ENCODE results near the gene TSHZ1.

TSHZ1 gene

DNA sequence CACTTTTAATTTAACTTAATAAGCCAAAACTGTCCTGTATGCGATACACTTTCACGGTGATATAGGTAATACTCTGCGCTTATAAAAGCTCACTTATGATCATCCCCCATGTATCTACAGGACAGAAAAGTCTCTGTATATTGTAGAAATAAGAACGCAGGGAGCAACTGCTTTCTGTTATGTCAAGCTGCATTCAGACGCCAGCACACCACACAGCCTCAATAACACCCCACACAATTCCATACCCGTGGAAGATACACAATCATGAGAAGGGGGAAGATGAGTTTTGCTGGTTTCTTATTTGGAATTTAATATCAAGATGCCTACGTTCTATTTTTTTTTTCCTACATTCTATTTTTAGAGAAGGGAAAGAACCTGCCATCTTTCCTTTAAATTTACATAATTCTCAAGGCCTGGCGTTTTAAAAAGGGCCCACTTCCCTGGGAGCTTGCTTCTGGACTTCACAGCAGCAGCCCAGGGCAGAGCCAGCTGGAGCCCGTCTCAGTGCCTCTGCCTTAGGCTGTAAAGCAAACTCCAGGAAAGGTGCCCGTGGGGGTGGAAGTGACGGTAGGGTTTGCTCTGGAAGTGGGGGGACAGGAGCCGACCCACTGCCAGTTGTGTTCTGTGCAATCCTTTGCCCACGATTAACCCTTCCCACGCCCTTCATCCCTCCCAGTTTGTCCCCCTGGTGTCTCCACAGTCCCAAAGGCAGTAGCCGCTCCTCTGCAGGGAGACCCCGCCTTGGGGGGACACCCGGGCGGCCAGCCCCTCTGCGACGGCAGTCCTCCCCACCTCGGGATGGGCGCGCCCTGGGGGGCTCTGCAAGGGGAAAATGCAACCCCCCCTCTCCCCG is 7.0 kb upstream of the TSHZ1 start:
- H3K27me3 ChIP-seq (replicated peaks in 2 of 5; ENCODE audit: control insufficient read depth in 4 of 5, insufficient read depth in 5 of 5, low read length in 4 of 5) = peaks cover 0 to 42% (median 10%) of the 10 kb centered on the region in 5 experiments
- H3K36me3 ChIP-seq (ENCODE audit: control insufficient read depth in 4 of 4, insufficient read depth in 4 of 4, low read length in 3 of 4) = peaks cover 0 to 24% (median 7%) of the 10 kb centered on the region in 4 experiments
- POLR2A ChIA-PET = no interaction called here
- DNase-seq = no peak
- no peaks in the 10 kb centered on the region for H3K9me3 ChIP-seq (ENCODE audit: control extremely low read depth in 1 of 5, control insufficient read depth in 4 of 5, insufficient read depth in 2 of 5, low read depth in 1 of 5, low read length in 4 of 5)
- H3K4me1 ChIP-seq (ENCODE audit: control extremely low read depth in 1 of 4, control insufficient read depth in 4 of 4, insufficient read depth in 4 of 4, low read length in 3 of 4) = peaks cover 11 to 51% (median 39%) of the 10 kb centered on the region in 4 experiments
- H3K4me3 ChIP-seq (ENCODE audit: control insufficient read depth in 1 of 7, extremely low read depth in 1 of 7, insufficient read depth in 4 of 7, low read depth in 2 of 7, low read length in 6 of 7) = peak overlapping the region in 2 of 7 experiments; percentile 60 to 70
- H3K27ac ChIP-seq (ENCODE audit: insufficient read depth in 1 of 2, low read depth in 1 of 2, low read length in 2 of 2, poor library complexity in 1 of 2, severe bottlenecking in 2 of 2) = no peak overlapping the region
- WGBS (ENCODE audit: insufficient coverage) = 68% methylated on average over 8 of the region's 24 CpGs
- CTCF ChIA-PET = no interaction called here

GRCh38 chr18:75204269-75204731 is 6.3 kb upstream of the TSHZ1 start:
- peak in 2 of 3 donors; percentile 29 to 44 for DNase-seq
- CTCF ChIA-PET = no interaction called here
- Histone ChIP-seq H3K27me3 (replicated peaks in 2 of 5; ENCODE audit: control insufficient read depth in 4 of 5, insufficient read depth in 5 of 5, low read length in 4 of 5) (peaks cover 0 to 42% (median 10%) of the 10 kb centered on the region in 5 experiments), H3K9me3 (ENCODE audit: control extremely low read depth in 1 of 5, control insufficient read depth in 4 of 5, insufficient read depth in 2 of 5, low read depth in 1 of 5, low read length in 4 of 5) (no peaks in the 10 kb centered on the region), H3K27ac (ENCODE audit: insufficient read depth in 1 of 2, low read depth in 1 of 2, low read length in 2 of 2, poor library complexity in 1 of 2, severe bottlenecking in 2 of 2) (no peak overlapping the region), H3K4me1 (ENCODE audit: control extremely low read depth in 1 of 4, control insufficient read depth in 4 of 4, insufficient read depth in 4 of 4, low read length in 3 of 4) (peaks cover 11 to 51% (median 39%) of the 10 kb centered on the region in 4 experiments), H3K4me3 (ENCODE audit: control insufficient read depth in 1 of 7, extremely low read depth in 1 of 7, insufficient read depth in 4 of 7, low read depth in 2 of 7, low read length in 6 of 7) (peak overlapping the region in 5 of 7 experiments; percentile 15 to 70 (median 60)), H3K36me3 (ENCODE audit: control insufficient read depth in 4 of 4, insufficient read depth in 4 of 4, low read length in 3 of 4) (peaks cover 0 to 24% (median 7%) of the 10 kb centered on the region in 4 experiments)
- 10% methylated on average over 21 of the region's 35 CpGs for WGBS (ENCODE audit: insufficient coverage)
- POLR2A ChIA-PET = no interaction called here

DNA sequence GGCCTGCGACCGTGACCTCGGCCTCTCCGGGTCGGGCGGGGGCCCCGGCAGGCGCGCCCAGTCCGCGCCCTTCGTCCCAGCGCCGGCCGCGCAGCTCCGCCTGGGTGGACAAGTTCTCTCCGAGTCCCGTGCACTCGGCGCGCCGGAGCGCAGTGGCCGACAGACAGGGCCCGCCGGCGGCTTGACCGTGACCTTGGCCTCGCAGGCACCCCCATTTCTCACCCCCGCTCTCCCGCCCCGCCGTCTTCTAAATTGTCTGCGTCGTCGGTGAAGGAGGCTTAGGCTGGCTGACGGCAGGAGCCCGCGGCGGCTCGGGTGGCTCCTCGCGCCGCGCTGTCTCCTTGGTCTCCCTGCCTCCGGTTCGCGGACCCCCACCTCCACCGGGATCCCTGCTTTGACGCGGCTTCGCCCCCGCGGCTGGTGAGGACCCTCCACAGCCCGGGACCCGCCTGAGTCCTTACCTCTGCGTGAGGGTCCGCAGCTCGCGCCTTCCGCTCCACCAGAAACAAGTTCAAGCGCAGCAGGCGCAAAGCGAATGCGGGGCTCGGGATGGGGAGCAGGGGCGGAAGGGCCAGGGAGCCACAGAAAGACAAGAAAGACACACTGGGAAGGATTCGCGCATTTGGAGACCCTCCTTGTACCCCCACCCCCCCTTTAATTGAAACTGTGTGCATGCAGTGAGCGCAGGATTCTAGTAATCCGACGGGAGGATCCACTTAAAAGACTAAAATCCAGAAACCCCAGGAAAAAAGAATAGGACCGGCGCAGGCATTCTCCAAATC is 5.7 kb upstream of the TSHZ1 start:
- 6% methylated on average over 62 of the region's 75 CpGs for WGBS (ENCODE audit: insufficient coverage)
- Histone ChIP-seq H3K36me3 (ENCODE audit: control insufficient read depth in 4 of 4, insufficient read depth in 4 of 4, low read length in 3 of 4) (peaks cover 0 to 21% (median 7%) of the 10 kb centered on the region in 4 experiments), H3K27me3 (replicated peaks in 2 of 5; ENCODE audit: control insufficient read depth in 4 of 5, insufficient read depth in 5 of 5, low read length in 4 of 5) (peaks cover 0 to 42% (median 10%) of the 10 kb centered on the region in 5 experiments), H3K4me3 (ENCODE audit: control insufficient read depth in 1 of 7, extremely low read depth in 1 of 7, insufficient read depth in 4 of 7, low read depth in 2 of 7, low read length in 6 of 7) (peak overlapping the region in 6 of 7 experiments; percentile 15 to 70 (median 56)), H3K4me1 (ENCODE audit: control extremely low read depth in 1 of 4, control insufficient read depth in 4 of 4, insufficient read depth in 4 of 4, low read length in 3 of 4) (peaks cover 11 to 53% (median 41%) of the 10 kb centered on the region in 4 experiments), H3K27ac (ENCODE audit: insufficient read depth in 1 of 2, low read depth in 1 of 2, low read length in 2 of 2, poor library complexity in 1 of 2, severe bottlenecking in 2 of 2) (no peak overlapping the region), H3K9me3 (ENCODE audit: control extremely low read depth in 1 of 5, control insufficient read depth in 4 of 5, insufficient read depth in 2 of 5, low read depth in 1 of 5, low read length in 4 of 5) (no peaks in the 10 kb centered on the region)
- peak in 1 of 3 donors; percentile 39 for DNase-seq
- CTCF ChIA-PET = no interaction called here
- POLR2A ChIA-PET = no interaction called here

GRCh38 chr18:75205514-75206132 is 5.0 kb upstream of the TSHZ1 start:
- Histone ChIP-seq H3K4me1 (ENCODE audit: control extremely low read depth in 1 of 4, control insufficient read depth in 4 of 4, insufficient read depth in 4 of 4, low read length in 3 of 4) (peaks cover 13 to 52% (median 40%) of the 10 kb centered on the region in 4 experiments), H3K9me3 (ENCODE audit: control extremely low read depth in 1 of 5, control insufficient read depth in 4 of 5, insufficient read depth in 2 of 5, low read depth in 1 of 5, low read length in 4 of 5) (no peaks in the 10 kb centered on the region), H3K36me3 (ENCODE audit: control insufficient read depth in 4 of 4, insufficient read depth in 4 of 4, low read length in 3 of 4) (peaks cover 0 to 15% (median 7%) of the 10 kb centered on the region in 4 experiments), H3K4me3 (ENCODE audit: control insufficient read depth in 1 of 7, extremely low read depth in 1 of 7, insufficient read depth in 4 of 7, low read depth in 2 of 7, low read length in 6 of 7) (peak overlapping the region in 4 of 7 experiments; percentile 51 to 70 (median 62)), H3K27ac (ENCODE audit: insufficient read depth in 1 of 2, low read depth in 1 of 2, low read length in 2 of 2, poor library complexity in 1 of 2, severe bottlenecking in 2 of 2) (no peak overlapping the region), H3K27me3 (replicated peaks in 2 of 5; ENCODE audit: control insufficient read depth in 4 of 5, insufficient read depth in 5 of 5, low read length in 4 of 5) (peaks cover 0 to 42% (median 10%) of the 10 kb centered on the region in 5 experiments)
- DNase-seq = no peak
- 52% methylated on average over 6 of the region's 16 CpGs for WGBS (ENCODE audit: insufficient coverage)
- POLR2A ChIA-PET = no interaction called here
- CTCF ChIA-PET = no interaction called here

DNA sequence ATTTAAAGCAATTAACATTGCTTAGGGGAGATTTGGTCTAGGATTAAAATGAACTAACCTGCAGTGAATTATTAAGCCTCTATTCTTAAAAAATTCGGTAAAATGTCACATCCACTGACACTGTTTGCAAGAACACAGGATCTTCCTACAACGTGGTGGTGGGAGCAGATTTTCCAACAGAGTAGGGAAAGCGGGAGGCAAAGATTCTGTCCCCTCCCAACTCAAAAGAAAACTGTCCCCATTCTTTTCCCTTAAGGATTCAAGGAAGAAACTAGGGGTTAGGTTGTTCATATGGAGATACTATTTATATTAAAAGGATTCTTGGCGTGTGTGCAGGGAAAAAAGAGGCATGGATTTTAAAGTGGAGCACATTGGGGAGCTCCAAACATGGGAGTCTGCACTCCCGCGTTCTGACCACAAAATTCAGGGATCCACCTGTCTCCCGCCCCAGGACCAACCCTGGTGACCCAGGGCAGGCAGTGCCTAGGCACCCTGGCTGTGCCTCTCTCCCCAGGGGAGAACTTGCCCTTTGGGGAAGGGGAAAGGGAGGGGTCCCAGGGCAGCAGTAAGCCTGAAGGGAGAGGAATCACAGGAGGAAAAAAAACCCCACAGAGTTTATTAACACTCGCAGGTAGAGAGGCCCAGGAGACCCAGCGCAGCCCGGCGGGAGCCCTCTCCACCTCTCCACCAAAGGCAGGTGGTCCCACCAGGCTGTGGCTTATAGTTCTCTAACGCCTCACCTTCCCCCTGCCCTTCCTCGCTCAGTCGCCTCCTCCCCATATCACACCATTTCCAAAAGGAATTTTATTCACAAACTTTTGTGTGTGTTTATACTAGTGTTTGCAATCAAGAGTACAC is 3.9 kb upstream of the TSHZ1 start:
- H3K4me3 ChIP-seq (ENCODE audit: control insufficient read depth in 1 of 7, extremely low read depth in 1 of 7, insufficient read depth in 4 of 7, low read depth in 2 of 7, low read length in 6 of 7) = peak overlapping the region in 2 of 7 experiments; percentile 79 to 93
- H3K27ac ChIP-seq (ENCODE audit: insufficient read depth in 1 of 2, low read depth in 1 of 2, low read length in 2 of 2, poor library complexity in 1 of 2, severe bottlenecking in 2 of 2) = no peak overlapping the region

More for the DNA sequence above, 3.9 kb upstream of the TSHZ1 start:
- ChIA-PET POLR2A (no interaction called here), CTCF (interaction anchor here (1.0 kb wide), 1 partner anchor 46 kb away, joined by 3 read pairs; no protein-coding TSS in a partner anchor)
- H3K4me1 ChIP-seq (ENCODE audit: control extremely low read depth in 1 of 4, control insufficient read depth in 4 of 4, insufficient read depth in 4 of 4, low read length in 3 of 4) = peaks cover 9 to 49% (median 37%) of the 10 kb centered on the region in 4 experiments
- DNase-seq = no peak
- 100% methylated on average over 2 of the region's 14 CpGs for WGBS (ENCODE audit: insufficient coverage)
- no peaks in the 10 kb centered on the region for H3K9me3 ChIP-seq (ENCODE audit: control extremely low read depth in 1 of 5, control insufficient read depth in 4 of 5, insufficient read depth in 2 of 5, low read depth in 1 of 5, low read length in 4 of 5)
- peaks cover 0 to 42% (median 10%) of the 10 kb centered on the region in 5 experiments for H3K27me3 ChIP-seq (replicated peaks in 2 of 5; ENCODE audit: control insufficient read depth in 4 of 5, insufficient read depth in 5 of 5, low read length in 4 of 5)
- peaks cover 0 to 5% (median 4%) of the 10 kb centered on the region in 4 experiments for H3K36me3 ChIP-seq (ENCODE audit: control insufficient read depth in 4 of 4, insufficient read depth in 4 of 4, low read length in 3 of 4)

Data from common myeloid progenitor, CD34-positive (primary cell).